Stimulated activated CD8-positive, alpha-beta memory T cell treated with anti-CD3 and anti-CD28 coated beads, Interleukin-12 subunit alpha, Interleukin-12 subunit beta, amount 100 ng/mL, for 24 hours (primary cell): ENCODE data around the gene GDPD4.
"Not testable (repeated sequence)": the region's sequence is repeated elsewhere in the genome, so short reads cannot be mapped to it uniquely, and the experiment has no call there.

Experiments
- DNase-seq: peaks from one replicate; pipeline ENCODE4 v3.0.0-alpha.2; 2020; ENCODE audit errors: extremely low read depth

GDPD4 gene

GRCh38 chr11:77301510-77301909, at the start of gene GDPD4:
Gene GDPD4, minus strand, starts transcription at chr11:77301686. Its CDS starts 16,549 bp downstream, at chr11:77285137.
- DNase-seq: no peak

- DNase-seq: no peak
Measured at GRCh38 chr11:77347948-77348347, 46.5 kb upstream of the GDPD4 start.

GRCh38 chr11:77346906-77347603, 45.6 kb upstream of the GDPD4 start:
- DNase-seq: no peak

- no peak for DNase-seq
Measured at GRCh38 chr11:77345621-77346020, 44.1 kb upstream of the GDPD4 start.

GRCh38 chr11:77340501-77340900, 39.0 kb upstream of the GDPD4 start:
- DNase-seq: no peak

GRCh38 chr11:77332259-77332658, 30.8 kb upstream of the GDPD4 start:
- no peak for DNase-seq

- DNase-seq: no peak
Measured at GRCh38 chr11:77325159-77325558, 23.7 kb upstream of the GDPD4 start.

- no peak for DNase-seq
Measured at GRCh38 chr11:77324508-77324907, 23.0 kb upstream of the GDPD4 start.

GRCh38 chr11:77322926-77323590, 21.6 kb upstream of the GDPD4 start:
- DNase-seq: no peak

GRCh38 chr11:77322506-77322905, 21.0 kb upstream of the GDPD4 start:
- no peak for DNase-seq

- no peak for DNase-seq
Measured at GRCh38 chr11:77320351-77320750, 18.9 kb upstream of the GDPD4 start.

GRCh38 chr11:77318600-77318999, 17.1 kb upstream of the GDPD4 start:
- DNase-seq: no peak

- DNase-seq: no peak
Measured at GRCh38 chr11:77316733-77317342, 15.4 kb upstream of the GDPD4 start.

- no peak for DNase-seq
Measured at GRCh38 chr11:77312107-77312506, 10.6 kb upstream of the GDPD4 start.

- no peak for DNase-seq
Measured at GRCh38 chr11:77311701-77312100, 10.2 kb upstream of the GDPD4 start.

- no peak for DNase-seq
Measured at GRCh38 chr11:77310721-77311120, 9.2 kb upstream of the GDPD4 start.

GRCh38 chr11:77309401-77310085, 8.1 kb upstream of the GDPD4 start:
- DNase-seq: no peak

GRCh38 chr11:77308838-77309237, 7.4 kb upstream of the GDPD4 start:
- no peak for DNase-seq

- no peak for DNase-seq
Measured at GRCh38 chr11:77303328-77303727, 1.8 kb upstream of the GDPD4 start.

GRCh38 chr11:77302752-77303151, 1.3 kb upstream of the GDPD4 start:
- no peak for DNase-seq

GRCh38 chr11:77300695-77301094, 791 bp downstream of the GDPD4 start:
- DNase-seq: no peak

GRCh38 chr11:77300028-77300427, 1.5 kb downstream of the GDPD4 start:
- not testable (repeated sequence) for DNase-seq
